NCI-H1092 treated with DMSO at 0.1 percent for 48 hours (cell line): Measurements from ENCODE around the gene ZBTB38.

Source experiments
- DNase-seq: peaks from one replicate; lab custom pipeline; 2025; lab: John Stamatoyannopoulos, UW

Gene ZBTB38

GRCh38 chr3:141368925-141369794 is 856 bp downstream of the ZBTB38 start:
- DNase-seq, result no peak

DNA sequence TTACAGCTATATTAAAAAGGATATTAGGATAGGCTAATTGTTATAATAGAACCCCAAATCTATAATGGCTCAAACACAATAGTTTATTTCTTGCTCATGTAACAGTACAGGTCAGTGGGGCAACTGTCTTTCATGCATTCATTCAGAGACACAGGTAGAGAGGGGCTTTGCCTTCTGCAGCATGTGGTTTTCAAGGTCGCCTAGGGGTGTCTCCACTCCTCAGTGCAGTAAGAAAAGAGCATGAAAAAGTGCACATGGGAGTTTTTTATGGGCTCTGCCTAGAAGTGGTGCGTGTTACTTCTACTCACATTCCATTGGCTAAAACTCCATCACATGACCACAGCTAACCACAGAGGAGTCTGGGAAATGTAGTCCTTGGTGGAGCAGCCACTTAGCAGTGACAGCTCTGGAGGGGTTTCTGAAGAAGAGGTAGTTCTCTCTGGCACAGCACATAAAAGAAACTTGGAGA is 1.8 kb downstream of the ZBTB38 start:
- peak; percentile 21 for DNase-seq

DNA sequence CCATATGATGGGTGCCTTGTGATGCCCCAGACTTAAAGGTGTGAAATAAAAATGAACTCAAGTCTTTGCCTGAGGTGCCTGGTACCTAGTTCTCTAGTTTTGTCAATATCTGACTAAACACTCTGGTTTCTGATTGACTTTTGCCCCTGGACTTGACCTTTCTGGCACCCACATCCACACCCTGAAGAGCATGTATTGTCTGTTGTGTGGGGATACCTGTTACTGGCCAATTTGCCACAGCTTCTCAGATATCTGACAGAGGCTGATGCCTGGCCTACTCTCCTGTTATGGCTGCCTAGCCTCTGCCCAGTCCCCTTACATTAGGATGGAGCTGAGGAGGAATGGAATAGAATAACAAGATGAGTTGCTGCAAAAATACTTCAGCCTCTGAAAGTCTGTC is 3.6 kb downstream of the ZBTB38 start:
- DNase-seq, result no peak

DNA sequence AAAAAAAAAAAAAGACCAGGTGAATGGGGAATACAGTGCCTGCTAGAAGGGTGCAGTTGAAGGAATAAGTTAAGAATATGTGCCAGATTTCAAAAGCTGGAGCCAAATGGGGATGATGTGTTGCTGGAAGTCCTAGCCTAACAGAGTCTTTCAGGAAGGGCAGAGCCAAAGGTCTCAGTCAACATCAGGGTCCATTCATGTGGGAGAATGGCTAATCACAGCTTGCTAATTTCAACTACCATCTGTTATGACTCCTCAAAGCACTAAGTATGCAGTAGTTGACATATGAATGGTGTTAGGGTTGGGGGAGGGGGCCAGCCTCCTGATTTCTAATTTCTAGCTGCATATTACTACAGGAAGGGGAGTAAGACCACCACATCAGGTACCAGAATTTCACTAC is 4.4 kb downstream of the ZBTB38 start:
- DNase-seq, result no peak

- DNase-seq, result no peak
These were observed 4.9 kb downstream of the ZBTB38 start for GRCh38 chr3:141373232-141373631.

DNA sequence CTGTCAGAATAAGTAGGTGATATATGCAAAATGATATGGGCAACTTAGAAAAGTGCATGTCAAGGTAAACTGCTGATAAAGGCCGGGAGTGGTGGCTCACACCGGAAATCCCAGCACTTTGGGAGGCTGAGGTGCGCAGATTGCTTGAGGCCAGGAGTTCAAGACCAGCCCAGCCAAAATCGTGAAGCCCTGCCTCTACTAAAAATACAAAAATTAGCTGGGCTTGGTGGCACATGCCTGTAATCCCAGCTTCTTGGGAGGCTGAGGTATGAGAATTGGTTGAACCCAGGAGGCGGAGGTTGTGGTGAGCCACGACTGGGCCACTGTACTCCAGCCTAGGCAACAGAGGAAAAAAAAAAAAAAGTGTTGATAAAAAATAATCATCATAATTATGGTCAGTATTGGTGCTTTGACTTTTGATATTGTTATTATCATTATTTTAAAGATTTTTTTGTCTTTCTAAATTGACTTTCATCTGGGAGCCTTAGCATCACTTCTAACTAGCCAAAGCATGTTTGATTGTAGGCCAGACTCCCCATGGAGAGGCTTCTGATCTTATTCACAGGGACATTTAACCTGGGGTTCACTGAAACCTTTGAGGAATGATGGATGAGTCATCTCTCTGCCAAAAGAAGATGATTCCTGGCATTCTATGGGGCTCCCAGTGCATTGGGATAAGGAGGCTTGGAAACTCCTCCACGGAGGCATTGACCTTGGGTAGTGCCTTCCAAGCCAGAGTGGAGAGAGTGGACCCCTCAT is 5.6 kb downstream of the ZBTB38 start:
- no peak for DNase-seq

- no peak for DNase-seq
These were observed 7.3 kb downstream of the ZBTB38 start for GRCh38 chr3:141375381-141376301.

GRCh38 chr3:141377377-141377776 is 9.1 kb downstream of the ZBTB38 start:
- DNase-seq, result no peak

- no peak for DNase-seq
These were observed 10.3 kb downstream of the ZBTB38 start for GRCh38 chr3:141378556-141378955.

DNA sequence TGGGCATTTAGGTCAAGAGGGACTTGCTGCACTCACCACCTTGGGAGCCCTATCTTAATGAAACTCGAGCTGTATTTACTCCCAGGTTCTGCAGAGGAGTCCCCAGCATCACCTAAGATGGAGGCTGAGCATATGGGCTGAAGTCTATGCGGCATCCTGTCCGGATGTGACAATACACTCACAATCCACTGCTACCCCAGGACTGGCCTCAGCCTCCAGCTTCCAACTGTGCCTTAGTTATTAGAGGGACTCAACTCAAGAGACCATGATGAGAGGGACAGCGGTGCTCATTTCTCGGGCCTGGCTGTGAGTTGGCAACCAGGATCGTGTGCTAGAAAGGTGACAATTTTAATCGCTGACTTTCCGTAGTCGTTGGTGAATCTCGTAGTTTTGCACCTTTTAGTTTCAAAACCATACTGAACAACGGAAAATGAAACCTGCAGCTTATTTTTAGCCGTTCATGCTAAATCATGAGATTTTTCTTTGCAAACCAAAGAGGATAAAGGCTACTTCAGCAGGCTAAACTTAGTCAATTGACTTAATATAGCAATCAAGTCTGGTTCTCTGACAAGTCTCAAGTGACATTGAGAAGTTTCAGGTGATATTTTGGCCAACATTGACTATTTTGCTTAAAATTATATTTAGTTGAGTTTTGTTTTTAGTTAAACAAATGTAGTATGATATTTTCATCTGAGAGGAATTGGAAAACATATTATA is 11.1 kb downstream of the ZBTB38 start:
- no peak for DNase-seq

DNA sequence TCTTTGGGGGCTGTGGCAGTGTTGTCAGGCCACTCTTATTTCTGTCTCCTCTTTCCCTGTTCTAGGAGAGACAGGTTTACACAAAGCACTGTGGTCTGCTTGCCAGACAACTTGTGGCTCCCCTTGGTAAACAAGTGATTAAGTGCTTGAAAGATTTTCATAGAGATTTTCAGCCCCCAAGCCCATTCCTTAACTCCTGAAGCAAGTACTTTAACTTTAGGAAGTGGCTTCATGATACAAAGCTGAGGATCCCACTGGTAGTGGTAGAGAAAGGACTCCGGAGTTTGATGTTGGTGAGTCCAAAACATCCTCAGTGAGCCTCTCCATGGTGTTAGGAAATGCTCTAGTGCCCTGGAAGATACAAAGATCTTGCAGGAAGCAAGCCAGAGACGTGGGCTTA is 12.0 kb downstream of the ZBTB38 start:
- no peak for DNase-seq

DNA sequence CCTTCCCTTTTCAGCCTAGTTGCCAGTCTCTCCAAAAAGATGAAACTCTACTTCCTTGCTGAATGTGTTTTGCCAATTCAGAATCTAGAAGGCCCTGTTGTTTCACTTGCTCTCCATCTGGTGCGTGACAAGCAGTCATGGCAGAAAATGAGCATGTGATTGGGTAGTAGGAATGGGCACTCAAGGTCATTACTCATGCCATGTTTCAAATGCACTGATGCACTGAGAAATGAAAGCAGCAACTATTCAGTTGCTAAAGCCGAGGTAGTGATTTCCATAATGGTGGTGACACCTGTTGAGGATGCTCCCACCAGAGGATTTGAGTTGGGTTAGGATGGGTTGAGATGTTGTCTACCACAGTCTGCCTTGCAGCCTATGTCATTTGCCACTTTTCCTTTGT is 12.7 kb downstream of the ZBTB38 start:
- DNase-seq, result no peak

- peak; percentile 68 for DNase-seq
These were observed 14.3 kb downstream of the ZBTB38 start for GRCh38 chr3:141382571-141382970.

DNA sequence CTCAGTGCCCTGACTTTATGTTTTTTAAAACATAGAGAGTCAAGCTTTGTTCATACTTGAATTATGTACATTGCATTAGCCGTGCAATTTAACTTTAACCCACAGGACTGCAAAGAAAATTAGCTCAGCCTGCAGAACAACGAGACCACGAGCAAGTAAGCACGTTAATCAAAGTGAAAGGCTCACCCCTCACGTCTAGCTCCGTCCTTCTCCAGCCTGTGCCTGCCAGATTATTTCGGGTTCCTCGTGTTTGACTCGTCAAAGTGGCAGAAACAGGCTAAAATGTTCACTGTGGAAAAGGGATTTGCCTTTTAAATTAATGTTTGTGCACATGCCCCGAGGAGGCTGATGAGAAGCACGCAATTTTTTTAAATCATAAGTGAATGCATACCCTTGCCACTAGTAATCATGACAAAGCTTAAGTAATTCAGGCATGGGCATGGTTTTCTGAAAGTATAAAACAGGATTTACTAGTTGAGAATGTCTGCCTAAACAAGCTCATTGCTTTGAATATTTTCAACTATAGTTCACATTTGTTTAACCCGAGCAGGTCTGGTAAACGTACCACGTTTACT is 15.3 kb downstream of the ZBTB38 start:
- DNase-seq, result peak; percentile 84

DNA sequence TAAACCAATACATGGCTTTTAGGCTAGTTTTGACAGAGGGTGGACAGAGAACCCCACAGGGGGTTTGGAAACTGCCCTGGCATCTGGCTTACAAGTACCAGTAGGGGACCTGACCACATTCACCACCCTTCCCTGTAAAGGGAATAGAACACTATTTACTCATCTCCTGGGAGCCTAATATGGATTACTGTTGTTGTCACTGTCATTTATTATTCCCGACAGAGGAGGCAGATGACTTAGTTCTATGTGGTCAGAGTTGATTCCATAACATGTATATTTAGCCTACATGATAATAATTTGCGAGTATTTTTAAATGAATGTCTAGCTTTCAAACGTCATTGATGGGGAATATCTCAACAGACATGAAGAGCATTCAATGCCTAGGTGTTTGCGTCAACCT is 15.9 kb downstream of the ZBTB38 start:
- peak; percentile 93 for DNase-seq

- peak; percentile 93 for DNase-seq
These were observed 16.3 kb downstream of the ZBTB38 start for GRCh38 chr3:141384575-141384974.

DNA sequence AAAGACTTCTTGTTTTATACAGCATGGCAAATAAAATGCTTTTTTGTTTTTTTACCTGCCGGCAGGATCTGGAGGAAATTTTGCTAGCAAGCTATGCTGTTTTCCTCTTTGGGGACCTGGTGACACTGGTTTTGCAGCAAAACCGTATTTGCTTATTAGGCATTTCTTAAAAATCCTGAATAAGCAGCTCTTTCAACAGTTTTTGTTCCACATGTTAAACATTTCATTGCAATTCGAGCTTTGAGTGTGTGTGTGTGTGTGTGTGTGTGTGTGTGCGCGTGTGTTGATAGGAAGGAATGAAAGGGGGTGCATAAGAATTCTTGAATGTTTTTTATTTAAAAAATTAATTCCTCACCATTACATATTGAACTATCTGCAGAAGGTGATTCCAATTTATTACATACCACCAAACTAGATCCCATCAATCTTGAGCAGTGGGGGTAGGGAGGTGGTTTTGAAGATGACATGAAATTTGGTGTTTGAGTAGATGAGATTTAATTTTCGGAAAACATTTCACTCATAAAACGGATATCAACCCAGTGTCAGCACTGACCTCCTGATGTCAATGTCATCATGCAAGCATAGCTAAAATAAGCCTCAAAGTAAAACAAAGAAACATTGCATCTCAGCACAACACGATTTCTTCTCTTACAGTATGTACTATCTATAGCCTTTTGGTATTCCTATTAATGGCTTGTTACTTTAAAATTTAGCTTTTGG is 17.3 kb downstream of the ZBTB38 start:
- peak; percentile 85 for DNase-seq

DNA sequence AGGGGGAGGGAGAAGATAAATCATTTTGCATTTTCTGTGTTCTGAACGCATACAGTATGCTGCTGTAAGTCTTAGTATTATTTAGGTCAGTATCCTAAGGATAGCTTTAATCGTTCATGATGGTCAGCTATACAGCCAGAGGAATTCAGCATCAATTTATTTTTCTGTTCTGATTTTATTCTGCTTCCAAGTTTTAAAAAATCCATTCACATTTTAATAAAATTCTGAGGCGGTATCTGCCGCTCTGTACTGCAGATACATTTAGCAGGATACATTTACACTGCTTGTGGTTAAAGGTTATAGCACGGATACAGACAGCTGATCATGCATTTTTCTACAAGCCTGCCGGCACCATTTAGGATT is 17.8 kb downstream of the ZBTB38 start:
- DNase-seq, result peak; percentile 85

- peak; percentile 90 for DNase-seq
These were observed 18.4 kb downstream of the ZBTB38 start for GRCh38 chr3:141386611-141387111.

- peak; percentile 89 for DNase-seq
These were observed 19.2 kb downstream of the ZBTB38 start for GRCh38 chr3:141387516-141387915.
